Hematopoietic multipotent progenitor cell treated with erythropoietin and hydrocortisone succinate and interleukin-3 and kit ligand, for 8 days (in vitro differentiated cells): Measurements from ENCODE around the gene POC1A.
"Not testable (repeated sequence)": the region's sequence is repeated elsewhere in the genome, so short reads cannot be mapped to it uniquely, and the experiment has no call there.

Experiments
- DNase-seq: peaks from one replicate; pipeline ENCODE4 v3.0.0-alpha.2; 2015

The POC1A gene

GRCh38 chr3:52041118-52041731 is 113.0 kb downstream of the POC1A start:
- no peak for DNase-seq

- no peak for DNase-seq
These were observed 113.6 kb downstream of the POC1A start for GRCh38 chr3:52040600-52040999.

DNA sequence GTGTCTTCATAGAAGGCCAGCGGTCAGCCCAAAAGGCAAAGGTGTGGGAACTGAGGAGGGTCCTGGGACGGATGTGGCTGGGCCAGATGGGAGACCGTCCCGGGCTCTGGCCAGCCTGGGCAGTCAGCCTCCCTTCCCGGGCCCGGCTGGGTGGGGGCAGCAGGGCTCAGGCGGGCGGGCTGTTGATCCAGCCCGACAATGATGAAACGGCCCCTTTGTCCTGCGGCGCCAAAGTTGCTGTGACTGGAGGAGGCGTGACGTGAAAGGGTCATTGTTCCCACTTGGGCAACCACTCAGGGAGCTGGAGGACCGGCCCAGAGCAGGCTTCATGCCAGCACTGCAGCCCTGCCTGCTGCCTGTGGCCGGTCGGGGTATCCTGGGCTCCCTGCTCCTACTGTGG is 114.4 kb downstream of the POC1A start:
- no peak for DNase-seq

DNA sequence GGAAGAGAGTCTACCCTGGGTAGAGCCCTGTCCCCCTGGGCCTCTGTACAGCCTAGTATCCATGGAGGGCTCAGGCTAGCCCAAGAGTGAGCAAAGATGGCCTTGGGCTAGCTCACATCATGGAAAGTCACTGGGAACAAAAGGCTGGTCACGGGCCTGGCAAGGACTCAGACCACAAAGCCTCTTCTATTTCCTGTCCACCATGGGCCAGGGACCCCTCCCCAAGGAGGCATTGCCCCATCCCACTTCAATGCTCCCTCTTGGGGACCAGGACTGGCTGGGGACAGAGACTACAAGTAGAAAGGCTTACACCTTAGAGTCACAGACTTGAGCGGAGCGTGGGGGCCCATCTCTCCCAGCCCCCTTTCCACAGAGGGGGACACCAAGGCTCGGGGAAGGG is 114.8 kb downstream of the POC1A start:
- DNase-seq: no peak

GRCh38 chr3:52038227-52038626 is 116.0 kb downstream of the POC1A start:
- DNase-seq: no peak

GRCh38 chr3:52037291-52037690 is 116.9 kb downstream of the POC1A start:
- DNase-seq: no peak

DNA sequence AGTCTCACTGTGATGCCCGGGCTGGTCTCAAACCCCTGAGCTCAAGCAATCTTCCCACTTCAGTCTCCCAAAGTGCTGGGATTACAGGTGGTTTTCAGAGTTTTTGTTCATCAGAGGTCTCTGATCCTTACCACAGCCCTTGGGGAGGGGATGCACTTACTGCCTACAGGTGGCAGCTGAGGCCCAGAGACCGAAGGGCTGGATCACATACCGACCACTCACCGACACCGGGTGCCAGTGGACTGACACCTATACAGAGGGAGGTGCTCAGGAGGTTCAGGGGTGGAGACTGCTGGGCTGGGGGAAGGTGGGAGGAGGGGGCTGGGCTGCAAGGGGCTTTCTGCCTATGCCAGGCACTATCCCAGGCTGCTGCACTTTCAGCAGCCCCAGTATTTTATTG is 117.4 kb downstream of the POC1A start:
- no peak for DNase-seq

DNA sequence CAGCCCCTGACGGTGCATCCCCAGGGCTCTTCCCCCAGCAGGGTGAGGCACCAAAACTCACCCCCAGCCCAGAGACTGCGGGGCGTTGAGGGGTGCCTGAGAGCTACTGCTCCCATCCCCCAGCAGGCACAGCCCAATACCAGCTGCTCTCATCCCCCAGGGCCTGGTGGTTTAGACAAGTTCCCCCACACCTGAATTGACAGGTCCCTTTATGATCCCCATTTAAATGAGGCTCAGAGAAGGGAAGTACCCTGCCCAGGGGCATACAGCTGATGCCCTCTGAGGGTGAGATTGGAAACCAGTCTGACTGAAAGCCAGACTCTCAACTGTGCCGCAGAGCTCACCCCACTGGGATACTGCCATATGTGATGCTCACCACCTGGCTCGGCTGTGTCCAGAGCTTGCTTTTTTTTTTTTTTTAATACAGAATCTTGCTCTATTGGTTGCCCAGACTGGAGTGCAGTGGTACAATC is 118.0 kb downstream of the POC1A start:
- no peak for DNase-seq

DNA sequence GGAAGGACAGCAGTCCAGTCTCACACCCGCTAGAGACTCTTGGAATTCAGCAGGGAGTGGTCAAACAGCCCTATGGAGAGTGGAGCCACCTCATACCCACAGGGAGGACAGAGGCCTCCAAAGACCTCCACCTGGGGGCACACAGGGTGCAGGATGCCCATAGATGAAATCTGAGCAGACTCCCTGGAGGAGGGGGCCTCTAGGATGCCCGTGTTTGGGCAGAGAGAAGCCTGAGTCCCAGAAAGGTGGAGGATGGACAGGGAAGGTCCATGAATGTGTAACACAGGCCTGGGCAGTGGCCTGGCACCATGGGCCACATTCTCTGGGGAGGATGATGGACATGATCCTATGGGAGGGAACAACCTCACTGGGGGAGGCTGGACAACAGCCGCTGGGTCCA is 119.6 kb downstream of the POC1A start:
- no peak for DNase-seq

DNA sequence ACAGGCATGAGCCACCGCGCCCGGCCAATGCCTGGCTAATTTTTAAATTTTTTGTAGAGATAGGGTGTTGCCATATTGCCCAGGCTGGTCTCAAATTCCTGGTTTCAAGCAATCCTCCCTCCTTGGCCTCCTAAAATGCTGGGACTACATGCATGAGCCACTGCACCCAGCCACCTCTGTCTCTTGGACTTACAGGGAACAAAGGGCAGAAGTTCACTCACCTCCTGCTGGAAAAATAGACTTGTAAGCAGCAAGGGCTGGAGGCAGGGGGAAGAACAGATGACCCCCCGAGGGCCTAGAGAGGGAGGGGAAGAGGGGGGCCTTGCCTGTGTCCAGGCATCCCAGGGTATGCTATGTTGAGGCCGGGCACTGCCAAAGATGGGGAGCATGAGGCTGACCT is 120.0 kb downstream of the POC1A start:
- DNase-seq: no peak

- not testable (repeated sequence) for DNase-seq
These were observed 120.5 kb downstream of the POC1A start for GRCh38 chr3:52033748-52034147.

DNA sequence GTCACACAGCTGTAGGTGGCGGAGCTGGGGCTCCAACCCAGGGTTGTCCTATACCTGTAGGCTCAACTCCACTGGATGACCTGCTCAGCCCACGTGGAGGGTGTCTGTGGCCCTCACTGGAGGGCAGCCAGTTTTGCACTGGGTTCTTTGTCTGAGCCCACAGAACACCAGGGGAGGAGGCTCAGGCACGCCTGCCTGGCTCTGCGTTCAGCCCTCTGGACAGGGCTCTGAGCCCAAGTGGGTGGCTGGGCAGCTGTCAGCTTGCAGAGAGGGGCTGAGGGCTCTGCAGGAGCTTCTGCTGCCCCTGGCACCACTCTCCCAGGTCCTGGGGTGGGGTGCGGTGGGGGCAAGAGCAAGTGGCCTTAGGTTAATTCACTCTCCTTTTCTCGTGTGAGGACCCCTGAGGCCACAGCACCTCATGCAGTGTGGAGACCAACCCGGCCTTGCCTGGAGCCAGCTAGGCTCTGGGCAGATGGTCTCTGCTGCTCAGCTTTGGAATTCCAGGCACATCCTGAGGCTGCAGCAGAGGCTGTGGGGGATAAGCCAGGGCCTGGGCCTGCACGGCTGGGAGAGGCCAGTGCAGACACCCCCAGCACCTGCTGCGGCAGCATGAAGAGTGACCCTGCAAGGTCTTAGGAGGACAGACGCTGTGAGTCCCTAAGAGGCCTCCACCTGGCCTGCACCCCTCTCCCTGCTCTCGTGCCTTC is 121.4 kb downstream of the POC1A start:
- no peak for DNase-seq

GRCh38 chr3:52031896-52032295 is 122.3 kb downstream of the POC1A start:
- DNase-seq: no peak

DNA sequence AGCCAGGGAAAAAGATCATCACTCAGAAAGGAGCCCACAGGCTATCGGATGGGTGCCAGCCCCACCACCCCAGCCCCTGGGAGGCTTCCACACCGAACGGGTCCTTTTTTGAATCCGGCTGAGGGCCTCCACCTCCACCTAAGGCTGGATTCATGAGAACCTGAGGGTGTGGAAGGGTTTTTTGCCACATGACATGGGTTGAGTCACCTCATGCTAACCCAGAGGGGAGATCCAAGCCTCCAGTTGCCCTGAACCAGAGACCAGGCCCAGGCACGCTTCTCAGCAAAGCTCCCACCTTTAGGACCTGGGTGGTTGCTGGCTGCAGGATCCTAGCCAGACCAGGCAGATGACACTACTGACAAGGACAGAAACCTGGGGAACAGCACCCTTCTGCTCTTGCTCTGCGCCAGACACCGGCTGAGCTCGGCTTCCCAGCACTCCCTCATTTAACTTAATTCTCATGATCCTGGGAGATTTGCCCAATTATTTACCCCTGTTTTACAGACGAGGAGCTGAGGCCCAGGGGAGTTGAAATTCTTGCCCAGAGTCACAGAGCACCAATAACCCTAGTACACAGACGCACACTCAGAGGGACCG is 123.4 kb downstream of the POC1A start:
- DNase-seq: no peak

GRCh38 chr3:52029535-52029934 is 124.7 kb downstream of the POC1A start:
- DNase-seq: no peak

- peak; percentile 38 for DNase-seq
These were observed 125.2 kb downstream of the POC1A start for GRCh38 chr3:52029053-52029452.

DNA sequence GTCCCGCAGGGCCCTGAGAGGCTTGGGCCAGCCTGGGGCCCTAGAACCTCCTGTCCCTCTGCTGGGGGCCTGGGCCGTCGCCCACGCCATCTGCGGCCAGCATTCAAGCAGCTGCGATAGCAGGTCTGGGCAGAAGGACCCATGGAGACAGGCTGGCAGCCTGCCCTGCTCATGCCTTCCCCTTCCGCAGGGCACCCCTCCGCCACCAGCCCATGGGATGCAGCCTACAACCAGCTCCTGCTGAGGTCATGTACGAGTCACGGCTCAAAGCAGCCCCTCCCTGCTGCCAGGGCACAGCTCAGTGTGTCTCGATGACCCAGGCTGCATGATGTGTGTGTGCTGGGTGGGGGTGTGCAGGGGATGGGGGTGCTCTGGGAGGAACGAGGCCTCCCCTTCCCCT is 125.7 kb downstream of the POC1A start:
- DNase-seq: no peak

- no peak for DNase-seq
These were observed 128.2 kb downstream of the POC1A start for GRCh38 chr3:52026041-52026440.

DNA sequence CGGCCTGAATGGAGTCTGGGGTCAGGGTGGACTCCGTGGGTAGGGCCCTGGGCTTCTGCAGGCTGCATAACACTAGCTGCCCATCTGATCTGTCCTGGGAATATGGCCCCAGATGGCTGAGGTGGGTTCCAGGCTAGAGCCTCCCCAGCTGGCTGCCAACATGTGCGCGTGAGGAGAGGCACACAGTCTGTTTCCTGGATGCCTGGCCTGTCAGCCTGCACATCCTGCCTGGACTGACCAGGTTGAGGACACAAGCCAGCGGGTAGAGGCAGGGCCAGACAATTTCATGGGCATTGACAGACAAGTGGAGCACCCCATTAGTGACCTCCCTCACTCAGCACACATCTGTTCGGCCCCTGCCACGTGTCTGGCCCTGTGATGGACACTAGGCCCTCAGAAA is 128.8 kb downstream of the POC1A start:
- DNase-seq: no peak
